Mesenchymal stem cell (in vitro differentiated cells and primary cell): ENCODE measurements around the gene GPHN.

Source experiments
- DNase-seq: peaks from one replicate; pipeline ENCODE4 v3.0.0-alpha.2; 2013
- H2AFZ ChIP-seq: one replicate; pipeline ENCODE4 v1.6.1; 2013; ENCODE audit warnings: low read depth, mild to moderate bottlenecking, control low read depth, inconsistent platforms, low read length, moderate library complexity
- H2AK5ac ChIP-seq: 2 replicates; pipeline ENCODE4 v1.6.1; 2013; ENCODE audit warnings: low read length, moderate library complexity, mild to moderate bottlenecking, inconsistent platforms; ENCODE audit not compliant: severe bottlenecking
- H2BK120ac ChIP-seq: one replicate; pipeline ENCODE4 v1.6.1; 2013; ENCODE audit warnings: low read depth, mild to moderate bottlenecking, inconsistent platforms, low read length, moderate library complexity
- H2BK12ac ChIP-seq, 2 experiments: one replicate each; pipeline ENCODE4 v1.6.1; 2013; ENCODE audit warnings: inconsistent platforms in 2 of 2, low read length in 2 of 2, mild to moderate bottlenecking in 2 of 2, moderate library complexity in 2 of 2, control low read depth in 1 of 2
- H2BK15ac ChIP-seq: one replicate; pipeline ENCODE4 v1.6.1; 2013; ENCODE audit warnings: mild to moderate bottlenecking, low read depth, inconsistent platforms; ENCODE audit not compliant: poor library complexity, severe bottlenecking
- H2BK5ac ChIP-seq: 2 replicates; pipeline ENCODE4 v1.6.1; 2013; ENCODE audit warnings: low read depth, mild to moderate bottlenecking, low read length, control low read depth, inconsistent platforms; ENCODE audit not compliant: poor library complexity, severe bottlenecking
- H3K14ac ChIP-seq, 2 experiments: one replicate each; pipeline ENCODE4 v1.6.1; 2013; ENCODE audit warnings: inconsistent platforms in 2 of 2, low read length in 2 of 2, control low read depth in 1 of 2, mild to moderate bottlenecking in 1 of 2, moderate library complexity in 1 of 2
- H3K18ac ChIP-seq, 2 experiments: one replicate each; pipeline ENCODE4 v1.6.1; 2013; ENCODE audit warnings: inconsistent platforms in 2 of 2, low read length in 2 of 2, control low read depth in 1 of 2, low read depth in 1 of 2, mild to moderate bottlenecking in 1 of 2
- H3K23ac ChIP-seq, 2 experiments: one replicate each; pipeline ENCODE4 v1.6.1; 2013; ENCODE audit warnings: inconsistent platforms in 2 of 2, low read length in 2 of 2, mild to moderate bottlenecking in 2 of 2, moderate library complexity in 2 of 2, control low read depth in 1 of 2
- H3K27ac ChIP-seq: 2 replicates; pipeline ENCODE4 v1.5.1; 2013; ENCODE audit warnings: mild to moderate bottlenecking, moderate library complexity, low read length, control low read depth, inconsistent platforms; ENCODE audit not compliant: poor library complexity, severe bottlenecking
- H3K27me3 ChIP-seq, 2 experiments: 2 replicates each; pipeline versions ENCODE4 v1.6.1 to v1.7.0; 2013; ENCODE audit warnings: low read length in 2 of 2, mild to moderate bottlenecking in 2 of 2, moderate library complexity in 2 of 2, control low read depth in 1 of 2, inconsistent platforms in 1 of 2; ENCODE audit not compliant: control insufficient read depth in 1 of 2, insufficient read depth in 1 of 2
- H3K36me3 ChIP-seq, 2 experiments: 2 replicates each; pipeline versions ENCODE4 v1.6.1 to v1.7.0; 2013; ENCODE audit warnings: low read length in 2 of 2, control low read depth in 1 of 2, inconsistent platforms in 1 of 2, low read depth in 1 of 2, mild to moderate bottlenecking in 1 of 2; ENCODE audit not compliant: insufficient read depth in 2 of 2, control insufficient read depth in 1 of 2
- H3K4ac ChIP-seq, 2 experiments: one replicate each; pipeline ENCODE4 v1.6.1; 2013; ENCODE audit warnings: inconsistent platforms in 2 of 2, low read length in 2 of 2, mild to moderate bottlenecking in 2 of 2, moderate library complexity in 2 of 2, control low read depth in 1 of 2, low read depth in 1 of 2
- H3K4me1 ChIP-seq: 2 replicates; pipeline ENCODE4 v1.6.1; 2013; ENCODE audit warnings: low read depth, low read length, control low read depth; ENCODE audit not compliant: control insufficient read depth, insufficient read depth
- H3K4me2 ChIP-seq: 2 replicates; pipeline ENCODE4 v1.6.1; 2013; ENCODE audit warnings: low read length, mild to moderate bottlenecking, inconsistent platforms; ENCODE audit not compliant: poor library complexity, severe bottlenecking
- H3K4me3 ChIP-seq, 2 experiments: 2 replicates each; pipeline versions ENCODE4 v1.5.1 to v1.7.0; 2013; ENCODE audit warnings: low read length in 2 of 2, mild to moderate bottlenecking in 2 of 2, control low read depth in 1 of 2, low read depth in 1 of 2; ENCODE audit not compliant: insufficient read depth in 1 of 2
- H3K79me1 ChIP-seq: replicated peaks from 2 replicates; pipeline ENCODE4 v1.6.1; 2013; ENCODE audit warnings: mild to moderate bottlenecking, control low read depth, low read length, inconsistent platforms; ENCODE audit not compliant: poor library complexity, severe bottlenecking
- H3K9ac ChIP-seq: 2 replicates; pipeline ENCODE4 v1.7.0; 2013; ENCODE audit warnings: mild to moderate bottlenecking, low read length, moderate library complexity
- H3K9me3 ChIP-seq: 2 replicates; pipeline ENCODE4 v1.7.0; 2013; ENCODE audit warnings: mild to moderate bottlenecking, low read length; ENCODE audit not compliant: control insufficient read depth
- H4K8ac ChIP-seq: one replicate; pipeline ENCODE4 v1.6.1; 2013; ENCODE audit warnings: inconsistent platforms, mild to moderate bottlenecking, low read length, moderate library complexity
- H4K91ac ChIP-seq: one replicate; pipeline ENCODE4 v1.6.1; 2013; ENCODE audit warnings: mild to moderate bottlenecking, low read length, inconsistent platforms
- WGBS: methylation state at CpG from one replicate; pipeline ENCODE4 v1.1.7; 2013; ENCODE audit warnings: mixed read lengths; 5-methylcytosine and 5-hydroxymethylcytosine counted together

GPHN gene

DNA sequence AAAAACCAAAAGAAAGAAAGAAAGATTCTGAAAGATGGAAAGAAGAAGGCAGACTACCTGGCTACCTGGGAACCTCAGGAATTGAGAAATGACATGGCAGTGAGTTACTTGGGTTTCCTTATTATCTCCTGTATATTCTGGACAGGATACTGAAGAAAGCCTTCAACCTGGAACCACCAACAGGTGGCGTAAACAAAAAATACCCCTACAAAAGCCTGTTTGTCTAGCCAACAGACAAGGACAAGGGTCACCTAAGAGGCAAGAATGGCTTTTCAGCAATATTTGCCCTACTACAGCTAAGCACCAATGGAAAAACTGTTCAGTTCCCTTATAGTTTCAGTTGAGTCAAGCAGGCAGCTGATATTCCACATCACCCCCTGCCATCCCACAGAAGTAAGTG lies 274.9 kb downstream of the GPHN start:
- Histone ChIP-seq H4K8ac (no peak overlapping the region), H3K79me1 (no peaks in the 10 kb centered on the region), H2BK5ac (no peak overlapping the region), H2BK12ac (no peak overlapping the region), H2BK120ac (no peak overlapping the region), H2BK15ac (no peak overlapping the region), H3K36me3 (no peaks in the 10 kb centered on the region), H4K91ac (no peak overlapping the region), H3K9ac (no peak overlapping the region), H3K9me3 (peaks cover 4% of the 10 kb centered on the region), H3K27ac (no peak overlapping the region), H3K27me3 (no peaks in the 10 kb centered on the region), H3K23ac (no peak overlapping the region), H3K4me2 (no peak overlapping the region), H3K4me3 (no peak overlapping the region), H3K4ac (no peak overlapping the region), H3K18ac (no peak overlapping the region), H2AK5ac (no peak overlapping the region), H2AFZ (no peak overlapping the region), H3K14ac (no peak overlapping the region), H3K4me1 (no peaks in the 10 kb centered on the region)
- 96% methylated on average over 1 of the region's 1 CpG for WGBS
- no peak for DNase-seq

DNA sequence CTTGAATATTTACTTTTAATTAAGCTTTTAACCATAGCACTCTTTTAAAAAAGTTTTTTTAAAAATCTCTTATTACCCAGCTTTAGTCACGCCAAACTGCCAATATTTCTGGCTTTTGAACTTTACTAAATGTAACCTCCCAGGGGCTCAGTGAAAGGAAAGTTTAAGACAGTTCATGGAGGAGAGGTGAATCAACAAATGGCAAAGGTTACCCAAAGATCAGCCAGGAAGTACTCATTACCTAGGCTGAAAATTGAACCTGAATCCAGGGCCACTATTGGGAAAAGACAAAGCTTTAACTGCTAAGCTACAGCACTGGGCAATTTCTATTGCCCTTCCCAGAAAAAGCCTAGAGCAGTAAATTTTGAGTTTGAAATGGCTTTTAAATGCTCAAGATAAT lies 282.2 kb downstream of the GPHN start:
- no peak overlapping the region for H2BK5ac ChIP-seq
- H3K14ac ChIP-seq: no peak overlapping the region
- no peak overlapping the region for H2AK5ac ChIP-seq
- H4K8ac ChIP-seq: no peak overlapping the region
- H2BK15ac ChIP-seq: no peak overlapping the region
- no peak overlapping the region for H4K91ac ChIP-seq
- no peak overlapping the region for H2AFZ ChIP-seq
- no peaks in the 10 kb centered on the region for H3K27me3 ChIP-seq
- no peak overlapping the region for H3K23ac ChIP-seq
- H3K36me3 ChIP-seq: no peaks in the 10 kb centered on the region
- no peak overlapping the region for H2BK120ac ChIP-seq
- H3K4ac ChIP-seq: no peak overlapping the region
- H3K4me2 ChIP-seq: no peak overlapping the region
- no peak overlapping the region for H3K9ac ChIP-seq
- no peak overlapping the region for H3K4me3 ChIP-seq
- no peak overlapping the region for H3K27ac ChIP-seq
- H3K18ac ChIP-seq: no peak overlapping the region
- no peaks in the 10 kb centered on the region for H3K4me1 ChIP-seq
- no peak overlapping the region for H2BK12ac ChIP-seq
- 83% methylated on average over 1 of the region's 1 CpG for WGBS
- DNase-seq: no peak
- H3K9me3 ChIP-seq: peaks cover 18% of the 10 kb centered on the region
- no peaks in the 10 kb centered on the region for H3K79me1 ChIP-seq

DNA sequence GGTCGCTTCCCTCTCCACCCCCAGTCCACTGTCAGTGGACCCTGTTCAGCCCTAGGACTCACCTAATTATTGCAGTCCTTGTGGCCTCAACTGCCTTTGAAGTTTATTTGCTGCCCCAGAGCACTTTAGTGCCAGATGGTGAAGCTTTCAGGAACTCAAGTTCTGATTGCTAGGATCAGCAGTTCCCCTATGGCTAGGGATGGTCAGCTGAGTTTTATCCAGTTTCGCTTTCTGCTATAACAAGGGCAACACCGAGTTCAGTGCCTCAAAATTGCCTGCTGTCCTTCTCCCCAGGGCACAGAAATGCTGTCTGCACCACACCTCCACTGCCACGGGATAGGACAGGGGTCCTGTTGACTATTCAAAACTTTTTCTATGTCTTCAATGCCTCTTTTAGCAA lies 295.0 kb downstream of the GPHN start:
- H2BK120ac ChIP-seq: no peak overlapping the region
- no peak overlapping the region for H3K4ac ChIP-seq
- H3K4me1 ChIP-seq: no peaks in the 10 kb centered on the region
- H3K9ac ChIP-seq: no peak overlapping the region
- DNase-seq: no peak
- no peak overlapping the region for H3K4me2 ChIP-seq
- H2BK12ac ChIP-seq: no peak overlapping the region
- no peaks in the 10 kb centered on the region for H3K79me1 ChIP-seq
- H3K23ac ChIP-seq: no peak overlapping the region
- H2BK15ac ChIP-seq: no peak overlapping the region
- H3K27ac ChIP-seq: no peak overlapping the region
- no peaks in the 10 kb centered on the region for H3K27me3 ChIP-seq
- no peak overlapping the region for H3K18ac ChIP-seq
- H2AK5ac ChIP-seq: no peak overlapping the region
- peaks cover 22% of the 10 kb centered on the region for H3K9me3 ChIP-seq
- H2AFZ ChIP-seq: no peak overlapping the region
- no peak overlapping the region for H2BK5ac ChIP-seq
- H3K4me3 ChIP-seq: no peak overlapping the region
- H3K14ac ChIP-seq: no peak overlapping the region
- H3K36me3 ChIP-seq: no peaks in the 10 kb centered on the region
- 93% methylated on average over 4 of the region's 4 CpGs for WGBS
- no peak overlapping the region for H4K91ac ChIP-seq
- H4K8ac ChIP-seq: no peak overlapping the region

DNA sequence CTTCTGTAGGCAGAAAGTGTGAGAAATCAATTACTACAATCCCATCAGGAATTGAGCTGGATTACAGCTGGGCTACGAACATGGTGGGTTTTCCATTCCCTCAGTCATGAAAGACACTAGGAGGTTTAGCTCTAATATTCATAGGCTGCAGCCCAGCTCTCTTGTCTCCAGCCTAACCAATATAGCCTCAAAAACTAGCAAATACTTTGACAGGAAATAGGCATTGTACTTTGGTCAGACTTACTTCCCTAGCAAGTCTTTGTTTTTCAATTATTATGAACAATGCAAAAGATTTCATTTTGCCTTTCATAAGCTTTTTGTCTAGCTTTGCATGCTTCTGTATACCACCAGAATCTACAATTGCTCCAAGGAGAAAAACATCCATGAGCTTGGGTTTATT lies 296.2 kb downstream of the GPHN start:
- no peak overlapping the region for H3K14ac ChIP-seq
- no peak overlapping the region for H2BK120ac ChIP-seq
- no peaks in the 10 kb centered on the region for H3K4me1 ChIP-seq
- no peak overlapping the region for H2BK15ac ChIP-seq
- no peak overlapping the region for H3K23ac ChIP-seq
- H3K27ac ChIP-seq: no peak overlapping the region
- no peak for DNase-seq
- WGBS: 81% methylated on average over 1 of the region's 1 CpG
- no peaks in the 10 kb centered on the region for H3K36me3 ChIP-seq
- H2AK5ac ChIP-seq: no peak overlapping the region
- no peak overlapping the region for H3K18ac ChIP-seq
- no peak overlapping the region for H3K4ac ChIP-seq
- no peak overlapping the region for H2AFZ ChIP-seq
- H2BK5ac ChIP-seq: no peak overlapping the region
- no peak overlapping the region for H3K9ac ChIP-seq
- H2BK12ac ChIP-seq: no peak overlapping the region
- H3K4me2 ChIP-seq: no peak overlapping the region
- no peak overlapping the region for H4K91ac ChIP-seq
- H3K4me3 ChIP-seq: no peak overlapping the region
- no peaks in the 10 kb centered on the region for H3K79me1 ChIP-seq
- no peaks in the 10 kb centered on the region for H3K27me3 ChIP-seq
- no peak overlapping the region for H4K8ac ChIP-seq
- peaks cover 22% of the 10 kb centered on the region for H3K9me3 ChIP-seq
